Endothelial cell of umbilical vein (primary cell): ENCODE results near the gene PPP1R9B. TPM values are rescaled to one million over a fixed set of nuclear protein-coding genes. Genes with fewer than 3 reads are reported as not detected.

Source experiments
- BruUV-seq: library from RNA; stranded (reverse); fragments of 400-500 nt; replicated peaks from 2 replicates; lab custom pipeline; 2021; lab: Mats Ljungman, UMichigan
- CTCF ChIA-PET: fragments of 300-600, 350-600 bp; sonication (Branson Sonifier 250); formaldehyde crosslinking; loops from one replicate; lab custom pipeline; 2021; ENCODE audit warnings: antibody characterized with exemption, inconsistent platforms; lab: Charles Lee
- POLR2A ChIA-PET: fragments of 300-600, 350-600 bp; sonication (Branson Sonifier 250); formaldehyde crosslinking; loops from one replicate; lab custom pipeline; 2021; ENCODE audit warnings: antibody characterized with exemption, inconsistent platforms; lab: Charles Lee
- DNase-seq: peaks from one replicate; pipeline ENCODE4 v3.0.0-alpha.2; 2011; ENCODE audit warnings: low read depth, low spot score
- FAIRE-seq: peaks from 2 replicates; lab custom pipeline; 2011; peaks lifted over from hg19 to GRCh38; lab: Jason Lieb, UNC
- H2AFZ ChIP-seq: 2 replicates; pipeline ENCODE4 v1.6.0; 2012; ENCODE audit warnings: low read depth, low read length, control low read depth, inconsistent platforms
- H3K27ac ChIP-seq: 2 replicates; pipeline ENCODE4 v1.5.1; 2011; ENCODE audit warnings: low read depth, mild to moderate bottlenecking, control low read depth, low read length, moderate library complexity; ENCODE audit not compliant: insufficient read depth
- H3K27me3 ChIP-seq, 2 experiments: 2 replicates each; pipeline versions ENCODE4 v1.6.0 to v1.6.1; 2011; ENCODE audit warnings: low read length in 2 of 2, mixed read lengths in 1 of 2; ENCODE audit not compliant: control insufficient read depth in 2 of 2, insufficient read depth in 2 of 2
- H3K36me3 ChIP-seq, 2 experiments: 2 replicates in 1 of 2; 3 replicates in 1 of 2; pipeline ENCODE4 v1.5.1; 2011; ENCODE audit warnings: low read length in 2 of 2, mild to moderate bottlenecking in 1 of 2, moderate library complexity in 1 of 2; ENCODE audit not compliant: control insufficient read depth in 2 of 2, insufficient read depth in 2 of 2; ENCODE audit errors: extremely low read depth in 1 of 2
- H3K4me1 ChIP-seq: 3 replicates; pipeline ENCODE4 v1.5.1; 2011; ENCODE audit warnings: mild to moderate bottlenecking, low read length; ENCODE audit not compliant: control insufficient read depth, insufficient read depth; ENCODE audit errors: extremely low read depth
- H3K4me2 ChIP-seq: 2 replicates; pipeline ENCODE4 v1.6.1; 2011; ENCODE audit warnings: low read length, control low read depth, mixed read lengths; ENCODE audit not compliant: insufficient read depth
- H3K4me3 ChIP-seq, 3 experiments: fragments of 200-600 bp in 1 of 3; sonication (generic), shearing (Covaris generic) in 1 of 3; replicated peaks in 1 of 3; 2 replicates each; pipeline ENCODE4 v1.5.1; 2011 to 2016; ENCODE audit warnings: control low read depth in 3 of 3, low read length in 3 of 3, mild to moderate bottlenecking in 2 of 3, inconsistent platforms in 1 of 3, low read depth in 1 of 3, moderate library complexity in 1 of 3; ENCODE audit not compliant: insufficient read depth in 1 of 3
- H3K79me2 ChIP-seq: 2 replicates; pipeline ENCODE4 v1.6.0; 2012; ENCODE audit warnings: low read length, inconsistent platforms; ENCODE audit not compliant: control insufficient read depth, insufficient read depth
- H3K9ac ChIP-seq: replicated peaks from 2 replicates; pipeline ENCODE3; 2011; ENCODE audit warnings: low read length, control low read depth; ENCODE audit not compliant: insufficient read depth; ENCODE audit errors: extremely low read depth
- H3K9me1 ChIP-seq: replicated peaks from 3 replicates; pipeline ENCODE4 v1.6.0; 2011; ENCODE audit warnings: mild to moderate bottlenecking, low read length; ENCODE audit not compliant: control insufficient read depth, insufficient read depth; ENCODE audit errors: extremely low read depth
- H3K9me3 ChIP-seq: replicated peaks from 2 replicates; pipeline ENCODE4 v1.5.1; 2012; ENCODE audit warnings: low read length, inconsistent platforms; ENCODE audit not compliant: control insufficient read depth, insufficient read depth
- H4K20me1 ChIP-seq: replicated peaks from 2 replicates; pipeline ENCODE3; 2011; ENCODE audit warnings: mild to moderate bottlenecking, low read length; ENCODE audit not compliant: control insufficient read depth, insufficient read depth; ENCODE audit errors: extremely low read depth
- EZH2 ChIP-seq: IDR thresholded peaks from 2 replicates; pipeline ENCODE4 v1.6.1; 2012; ENCODE audit warnings: borderline replicate concordance, low read depth, mild to moderate bottlenecking, moderate library complexity, low read length, inconsistent platforms; ENCODE audit not compliant: severe bottlenecking
- FOS ChIP-seq: IDR thresholded peaks from 2 replicates; pipeline ENCODE4 v1.6.1; 2011; ENCODE audit warnings: mild to moderate bottlenecking, low read length, moderate library complexity, borderline replicate concordance; ENCODE audit not compliant: insufficient read depth
- GATA2 ChIP-seq: IDR thresholded peaks from 2 replicates; pipeline ENCODE4 v1.7.0; 2011; ENCODE audit warnings: low read depth, mild to moderate bottlenecking, moderate library complexity, mixed read lengths, low read length; ENCODE audit not compliant: insufficient read length, insufficient read depth
- JUN ChIP-seq: IDR thresholded peaks from 2 replicates; pipeline ENCODE4 v1.6.1; 2011; ENCODE audit warnings: borderline replicate concordance, low read depth; ENCODE audit not compliant: insufficient read length, insufficient read depth
- MAX ChIP-seq: IDR thresholded peaks from 2 replicates; pipeline ENCODE4 v1.6.1; 2011; ENCODE audit not compliant: insufficient read depth, insufficient read length
- MYC ChIP-seq: IDR thresholded peaks from one replicate; pipeline ENCODE4 v1.6.1; 2011; ENCODE audit warnings: mild to moderate bottlenecking, low read depth, low read length
- POLR2A ChIP-seq: IDR thresholded peaks from 2 replicates; pipeline ENCODE4 v1.6.1; 2012; ENCODE audit warnings: low read depth, mild to moderate bottlenecking, control low read depth, low read length
- POLR2AphosphoS5 ChIP-seq: IDR thresholded peaks from 2 replicates; pipeline ENCODE4 v1.6.1; 2012; ENCODE audit warnings: low read depth, mild to moderate bottlenecking, control low read depth, low read length, moderate library complexity; ENCODE audit not compliant: insufficient read depth
- dilution Hi-C: fragments of 300-500 bp; cut with MboI; formaldehyde crosslinking; loops from one replicate; pipeline ENCODE4 v1.15.0; 2019; ENCODE audit warnings: low sequenced_read_pairs; ENCODE audit not compliant: extremely low pct_ligation_motif_present
- intact Hi-C: fragments of 100-400 bp; cut with micrococcal nuclease; formaldehyde crosslinking; loops from one replicate; pipeline ENCODE4 v1.10.0; 2022
- polyA plus RNA-seq, 4 experiments: library from polyadenylated mRNA; depleted of rRNA in 3 of 4; stranded (reverse) in 3 of 4; unstranded in 1 of 4; fragments of >200 nt; gene quantifications; 2 replicates each; pipeline versions ENCODE4 v1.2.1 to v1.2.3, GENCODE V29; 2011 to 2012; ENCODE audit warnings: missing spikeins in 1 of 4
- total RNA-seq: library from RNA; stranded (reverse); gene quantifications from 2 replicates; pipeline ENCODE4 v1.2.3, GENCODE V29; 2021

PPP1R9B gene
- total and polyA plus RNA-seq, 2 donors (not counting 3 experiments of a cell fraction or from before 2014, with no cell fraction given) = 20.1 to 60.2 TPM

GRCh38 chr17:50101346-50102163 lies 48.9 kb downstream of the PPP1R9B start:
- ChIA-PET POLR2A (no interaction called here), CTCF (interaction anchor here (3.5 to 3.9 kb wide), 2 partner anchors 7 to 13 kb away, joined by 12 to 19 read pairs; no protein-coding TSS in a partner anchor)
- TF ChIP-seq MAX (no peak), FOS (no peak), POLR2AphosphoS5 (no peak), MYC (no peak), EZH2 (no peak), POLR2A (no peak), JUN (no peak), GATA2 (no peak)
- no peak for FAIRE-seq
- no peaks in the 10 kb centered on the region for H4K20me1 ChIP-seq
- H3K9ac ChIP-seq = no peak overlapping the region
- no TSS peak for BruUV-seq
- no peaks in the 10 kb centered on the region for H3K79me2 ChIP-seq
- H2AFZ ChIP-seq = no peak overlapping the region
- peaks cover 0 to 5% of the 10 kb centered on the region in 2 experiments for H3K36me3 ChIP-seq
- no peaks in the 10 kb centered on the region for H3K9me3 ChIP-seq
- H3K9me1 ChIP-seq = no peaks in the 10 kb centered on the region
- no peaks in the 10 kb centered on the region for H3K4me1 ChIP-seq
- no peak overlapping the region for H3K27ac ChIP-seq
- no peaks in the 10 kb centered on the region for H3K27me3 ChIP-seq
- no peak for DNase-seq
- dilution Hi-C loops = no loop called here
- H3K4me2 ChIP-seq = no peak overlapping the region
- no peak overlapping the region for H3K4me3 ChIP-seq
- intact Hi-C loops = no loop called here
